ENCODE data around the gene MRPL28.

Gene MRPL28

DNA sequence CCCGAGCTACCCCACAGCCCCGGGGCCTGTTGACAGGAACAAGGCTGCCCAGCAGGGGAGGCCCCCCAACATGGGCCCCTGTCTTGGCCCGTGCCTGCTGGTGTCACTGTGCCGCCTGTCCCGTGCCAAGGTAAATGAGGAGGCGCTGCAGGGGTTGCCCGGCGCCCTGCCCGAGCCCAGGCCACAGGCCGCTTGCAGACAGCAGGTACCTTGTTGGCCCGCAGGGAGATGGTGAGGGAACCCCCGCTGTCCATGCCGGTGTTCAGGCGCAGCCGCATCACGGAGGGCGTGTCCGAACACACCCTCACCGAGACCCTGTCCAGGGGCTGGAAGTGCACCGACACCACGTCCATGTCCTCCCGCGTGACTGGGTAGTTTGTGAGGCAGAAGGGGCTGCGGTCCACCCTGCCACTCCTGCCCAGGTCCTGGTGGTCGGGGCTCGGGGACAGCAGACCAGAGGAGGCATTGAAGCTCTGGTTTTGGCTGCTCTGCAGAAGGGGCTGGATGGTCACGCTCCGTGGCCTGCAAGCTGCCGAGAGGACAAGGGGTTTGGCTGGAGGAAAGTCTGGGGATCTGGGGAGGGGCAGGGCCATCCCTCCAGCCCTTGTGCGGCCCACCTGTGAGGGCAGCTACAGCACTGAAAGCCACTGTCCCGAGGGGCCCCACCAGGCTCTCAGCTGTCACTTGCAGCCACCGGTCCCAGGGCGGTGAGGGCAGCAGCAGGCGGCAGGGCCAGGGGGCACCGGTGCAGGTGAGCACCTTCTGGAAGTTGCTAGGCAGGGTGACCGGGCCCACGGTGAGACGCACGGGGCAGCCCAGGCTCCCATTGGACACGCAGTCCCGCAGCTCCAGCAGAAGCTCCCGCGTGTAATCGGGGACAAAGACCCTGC lies 5.8 kb upstream of the MRPL28 start:
- peaks cover 9% of the 10 kb centered on the region; the same call in 1 of the 2 replicates for H3K36me3 ChIP-seq (ENCODE audit: low read depth)
- no peaks in the 10 kb centered on the region for H3K4me1 ChIP-seq (ENCODE audit: insufficient read depth, poor library complexity, severe bottlenecking)
- TF ChIP-seq CTCF (IDR thresholded peaks at IDR 0.05; ENCODE audit: poor library complexity, severe bottlenecking), result no peak
- H3K4me3 ChIP-seq (ENCODE audit: severe bottlenecking), result no peak overlapping the region
- no peak for ATAC-seq (ENCODE audit: low read depth)
- H3K27ac ChIP-seq (ENCODE audit: poor library complexity, severe bottlenecking), result no peak overlapping the region
- H3K9me3 ChIP-seq (ENCODE audit: severe bottlenecking), result no peaks in the 10 kb centered on the region
- peak; percentile 65 for DNase-seq (ENCODE audit: low spot score)
- H3K27me3 ChIP-seq (ENCODE audit: insufficient read depth, poor library complexity, severe bottlenecking), result no peaks in the 10 kb centered on the region

DNA sequence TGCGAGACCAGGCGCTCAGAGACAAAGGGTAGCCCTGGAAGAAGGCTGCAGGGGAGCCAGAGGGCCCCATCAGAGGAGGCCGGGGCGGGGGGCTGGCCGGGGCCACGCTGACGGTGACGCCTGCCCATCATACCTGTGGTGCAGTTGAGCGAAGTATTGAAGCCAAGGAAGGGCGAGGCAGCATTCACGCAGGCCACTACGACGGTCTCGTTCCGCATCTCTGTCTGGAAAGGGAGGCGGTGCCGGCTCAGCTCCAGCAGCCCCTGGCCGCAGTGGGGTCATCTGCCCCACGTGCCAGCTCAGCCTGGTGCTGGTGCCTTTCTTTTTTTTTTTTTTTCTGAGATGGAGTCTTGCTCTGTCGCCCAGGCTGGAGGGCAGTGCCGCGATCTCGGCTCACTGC lies 4.9 kb upstream of the MRPL28 start:
- no peak overlapping the region for H3K4me3 ChIP-seq (ENCODE audit: severe bottlenecking)
- no peak for ATAC-seq (ENCODE audit: low read depth)

DNA sequence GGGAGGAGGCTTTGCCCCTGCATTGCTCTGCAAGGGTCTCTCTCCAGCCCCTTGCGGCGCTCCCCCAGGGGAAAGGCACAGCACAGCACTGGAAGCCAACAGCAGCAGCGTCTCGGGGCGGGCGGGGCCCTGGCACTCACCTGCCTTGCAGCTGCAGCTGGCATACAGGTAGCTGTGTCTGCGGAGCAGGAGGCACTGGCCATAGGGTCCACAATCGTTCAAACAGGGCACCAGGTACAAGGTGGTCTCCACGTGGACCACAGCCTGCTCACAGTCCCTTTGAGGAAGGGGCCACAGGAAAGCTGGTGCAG lies 4.2 kb upstream of the MRPL28 start:
- Histone ChIP-seq H3K36me3 (ENCODE audit: low read depth) (peaks cover 9% of the 10 kb centered on the region; the same call in 1 of the 2 replicates), H3K9me3 (ENCODE audit: severe bottlenecking) (no peaks in the 10 kb centered on the region), H3K4me1 (ENCODE audit: insufficient read depth, poor library complexity, severe bottlenecking) (peaks cover 2% of the 10 kb centered on the region), H3K27ac (ENCODE audit: poor library complexity, severe bottlenecking) (no peak overlapping the region), H3K27me3 (ENCODE audit: insufficient read depth, poor library complexity, severe bottlenecking) (no peaks in the 10 kb centered on the region), H3K4me3 (ENCODE audit: severe bottlenecking) (no peak overlapping the region)
- ATAC-seq (ENCODE audit: low read depth), result no peak
- no peak for TF ChIP-seq CTCF (IDR thresholded peaks at IDR 0.05; ENCODE audit: poor library complexity, severe bottlenecking)
- DNase-seq (ENCODE audit: low spot score), result no peak

More for the DNA sequence above, 4.9 kb upstream of the MRPL28 start:
- TF ChIP-seq CTCF (IDR thresholded peaks at IDR 0.05; ENCODE audit: poor library complexity, severe bottlenecking), result no peak
- no peak for DNase-seq (ENCODE audit: low spot score)
- H3K36me3 ChIP-seq (ENCODE audit: low read depth), result peaks cover 9% of the 10 kb centered on the region; the same call in 1 of the 2 replicates
- H3K27ac ChIP-seq (ENCODE audit: poor library complexity, severe bottlenecking), result no peak overlapping the region
- H3K4me1 ChIP-seq (ENCODE audit: insufficient read depth, poor library complexity, severe bottlenecking), result peaks cover 2% of the 10 kb centered on the region
- H3K27me3 ChIP-seq (ENCODE audit: insufficient read depth, poor library complexity, severe bottlenecking), result no peaks in the 10 kb centered on the region
- no peaks in the 10 kb centered on the region for H3K9me3 ChIP-seq (ENCODE audit: severe bottlenecking)

DNA sequence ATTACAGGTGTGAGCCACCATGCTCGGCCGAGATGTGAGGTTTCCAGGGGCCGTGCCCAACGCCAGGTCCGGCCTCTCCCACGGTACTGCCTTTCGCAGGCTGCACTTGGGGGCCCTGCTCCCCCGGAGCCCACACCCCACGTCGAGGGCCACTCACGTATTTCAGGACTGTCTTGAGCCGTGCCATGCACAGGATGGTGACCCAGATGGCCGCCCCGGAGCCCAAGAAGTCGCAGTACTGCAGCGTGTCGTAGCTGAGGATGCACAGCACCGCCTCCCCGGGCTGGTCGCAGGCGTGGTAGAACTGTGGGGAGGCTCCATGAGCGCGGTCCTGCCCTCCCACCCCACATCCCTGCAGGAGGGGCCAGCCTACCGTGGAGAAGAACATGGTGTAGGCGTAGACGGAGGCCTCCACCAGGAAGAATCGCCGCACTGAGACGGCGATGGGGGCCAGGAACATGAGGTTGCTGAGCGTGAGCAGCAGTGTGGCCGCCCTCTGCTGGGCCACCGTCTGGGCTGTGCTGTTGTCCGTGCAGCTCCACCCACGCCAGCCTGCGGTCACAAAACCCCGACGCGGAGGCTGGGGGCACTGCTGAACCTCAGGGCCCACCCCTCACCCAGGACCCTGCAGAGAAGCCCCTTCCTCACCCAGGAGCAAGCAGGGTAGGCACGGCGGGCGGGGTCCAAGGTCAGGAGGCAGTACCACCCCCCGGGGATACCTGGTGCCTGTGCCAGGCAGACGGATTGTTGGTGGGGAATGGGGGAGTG lies 3.7 kb upstream of the MRPL28 start:
- Histone ChIP-seq H3K36me3 (ENCODE audit: low read depth) (peaks cover 11% of the 10 kb centered on the region), H3K4me1 (ENCODE audit: insufficient read depth, poor library complexity, severe bottlenecking) (peaks cover 2% of the 10 kb centered on the region), H3K4me3 (ENCODE audit: severe bottlenecking) (no peak overlapping the region), H3K27me3 (ENCODE audit: insufficient read depth, poor library complexity, severe bottlenecking) (no peaks in the 10 kb centered on the region), H3K27ac (ENCODE audit: poor library complexity, severe bottlenecking) (no peak overlapping the region), H3K9me3 (ENCODE audit: severe bottlenecking) (no peaks in the 10 kb centered on the region)
- peak; percentile 61 for DNase-seq (ENCODE audit: low spot score)
- no peak for TF ChIP-seq CTCF (IDR thresholded peaks at IDR 0.05; ENCODE audit: poor library complexity, severe bottlenecking)
- ATAC-seq (ENCODE audit: low read depth), result no peak

Measured in RWPE2 (cell line).